Measurements from ENCODE around the gene ESR1.
"Not testable (repeated sequence)": the region's sequence is repeated elsewhere in the genome, so short reads cannot be mapped to it uniquely, and the experiment has no call there.

The ESR1 gene

DNA sequence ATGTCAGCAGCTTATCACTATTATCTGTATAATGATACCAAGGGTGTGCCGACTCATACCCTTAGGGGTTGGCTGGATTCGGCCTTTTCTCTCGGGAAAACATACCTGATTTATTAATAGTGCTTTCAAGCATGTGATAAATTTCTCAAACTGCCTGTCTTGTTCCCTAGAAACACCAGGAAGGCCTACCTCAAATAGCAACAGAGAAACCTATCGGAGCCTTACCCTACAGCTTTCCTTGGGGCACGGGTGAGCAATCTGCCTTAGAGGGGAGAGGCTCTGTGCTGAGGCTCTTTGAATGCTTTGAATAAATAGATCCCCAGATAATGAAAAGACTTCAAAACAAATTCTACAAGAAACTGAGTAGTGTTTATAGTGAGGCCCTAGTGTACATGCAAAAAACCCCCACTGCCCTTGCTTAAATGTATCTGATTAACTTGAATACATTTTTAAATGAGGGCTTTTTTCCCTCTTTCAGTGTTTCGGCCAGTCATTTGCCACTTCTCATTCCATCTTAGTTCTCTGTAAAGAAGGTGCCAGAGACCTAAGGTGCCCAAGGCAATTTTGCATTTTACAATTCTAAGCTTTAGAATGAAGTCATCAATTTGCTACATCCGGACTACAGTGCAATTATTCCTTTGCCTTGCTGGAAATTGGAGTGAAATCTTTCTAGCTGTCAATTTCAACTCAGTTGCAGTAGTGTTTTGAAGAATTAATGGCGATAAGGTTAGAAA, 320.1 kb downstream of the ESR1 start:
- H3K27me3 ChIP-seq (replicated peaks): no peaks in the 10 kb centered on the region
- no peak overlapping the region for H3K4me3 ChIP-seq (ENCODE audit: low read depth, low read length)
- TF ChIP-seq, protein P1, sequence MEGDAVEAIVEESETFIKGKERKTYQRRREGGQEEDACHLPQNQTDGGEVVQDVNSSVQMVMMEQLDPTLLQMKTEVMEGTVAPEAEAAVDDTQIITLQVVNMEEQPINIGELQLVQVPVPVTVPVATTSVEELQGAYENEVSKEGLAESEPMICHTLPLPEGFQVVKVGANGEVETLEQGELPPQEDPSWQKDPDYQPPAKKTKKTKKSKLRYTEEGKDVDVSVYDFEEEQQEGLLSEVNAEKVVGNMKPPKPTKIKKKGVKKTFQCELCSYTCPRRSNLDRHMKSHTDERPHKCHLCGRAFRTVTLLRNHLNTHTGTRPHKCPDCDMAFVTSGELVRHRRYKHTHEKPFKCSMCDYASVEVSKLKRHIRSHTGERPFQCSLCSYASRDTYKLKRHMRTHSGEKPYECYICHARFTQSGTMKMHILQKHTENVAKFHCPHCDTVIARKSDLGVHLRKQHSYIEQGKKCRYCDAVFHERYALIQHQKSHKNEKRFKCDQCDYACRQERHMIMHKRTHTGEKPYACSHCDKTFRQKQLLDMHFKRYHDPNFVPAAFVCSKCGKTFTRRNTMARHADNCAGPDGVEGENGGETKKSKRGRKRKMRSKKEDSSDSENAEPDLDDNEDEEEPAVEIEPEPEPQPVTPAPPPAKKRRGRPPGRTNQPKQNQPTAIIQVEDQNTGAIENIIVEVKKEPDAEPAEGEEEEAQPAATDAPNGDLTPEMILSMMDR (IDR thresholded peaks at IDR 0.05; ENCODE audit: low read depth, low read length, missing control alignments): no peak
- no peak overlapping the region for H3K27ac ChIP-seq
- H3K36me3 ChIP-seq (replicated peaks): peaks cover 16% of the 10 kb centered on the region
- DNase-seq: no peak
- in situ Hi-C loops (cut with HindIII; ENCODE audit: low pct_ligation_motif_present, low sequenced_read_pairs): no loop called here

DNA sequence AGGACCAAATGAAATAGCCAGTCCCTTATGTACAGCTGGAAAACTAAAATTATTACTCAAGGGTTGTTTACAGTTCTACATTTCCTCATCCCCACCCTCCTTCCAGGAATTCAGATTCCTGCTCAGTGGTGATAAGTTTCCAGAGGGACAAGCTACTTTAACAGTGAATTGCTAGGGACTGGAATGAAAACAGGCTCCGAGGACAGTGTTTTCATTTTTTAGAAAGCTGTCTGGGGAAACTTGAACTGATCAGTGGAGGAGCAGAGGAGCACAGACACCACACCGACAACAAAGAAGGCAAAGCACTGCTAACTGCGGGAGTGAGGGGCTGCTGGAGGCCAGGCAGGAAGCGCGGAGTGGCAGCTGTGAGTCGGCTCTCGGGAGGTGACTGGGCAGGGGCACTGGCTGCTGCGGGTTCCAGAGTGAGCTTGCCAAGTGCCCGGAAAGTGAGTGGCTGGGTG, 322.2 kb downstream of the ESR1 start:
- H3K36me3 ChIP-seq (replicated peaks): peaks cover 25% of the 10 kb centered on the region
- in situ Hi-C loops (cut with HindIII; ENCODE audit: low pct_ligation_motif_present, low sequenced_read_pairs): no loop called here
- TF ChIP-seq, protein P1 (IDR thresholded peaks at IDR 0.05; ENCODE audit: low read depth, low read length, missing control alignments): no peak
- DNase-seq: no peak
- no peaks in the 10 kb centered on the region for H3K27me3 ChIP-seq (replicated peaks)
- H3K4me3 ChIP-seq (ENCODE audit: low read depth, low read length): no peak overlapping the region
- H3K27ac ChIP-seq: no peak overlapping the region

DNA sequence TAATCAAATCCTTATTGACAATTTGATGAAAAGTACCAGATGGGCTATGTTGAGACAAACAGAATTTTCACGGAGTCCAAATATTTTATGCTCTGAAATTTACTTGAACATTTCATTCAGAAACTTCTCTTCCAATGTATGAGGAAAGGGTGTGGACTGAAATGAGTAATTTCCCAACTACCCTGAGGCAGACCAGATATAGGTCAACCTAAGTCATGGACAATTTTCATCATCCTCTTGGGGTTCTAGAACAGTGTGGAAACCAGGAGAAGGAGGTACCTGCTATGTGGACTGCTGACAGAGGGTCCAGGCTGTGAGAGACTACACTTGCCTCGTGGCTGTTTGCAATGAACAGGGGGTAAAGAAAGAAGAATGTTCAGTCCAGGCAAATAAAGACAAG, 323.0 kb downstream of the ESR1 start:
- Histone ChIP-seq H3K4me3 (ENCODE audit: low read depth, low read length) (no peak overlapping the region), H3K27ac (no peak overlapping the region), H3K36me3 (replicated peaks) (peaks cover 29% of the 10 kb centered on the region), H3K27me3 (replicated peaks) (no peaks in the 10 kb centered on the region)
- in situ Hi-C loops (cut with HindIII; ENCODE audit: low pct_ligation_motif_present, low sequenced_read_pairs): no loop called here
- TF ChIP-seq, protein P1 (IDR thresholded peaks at IDR 0.05; ENCODE audit: low read depth, low read length, missing control alignments): no peak
- DNase-seq: no peak

DNA sequence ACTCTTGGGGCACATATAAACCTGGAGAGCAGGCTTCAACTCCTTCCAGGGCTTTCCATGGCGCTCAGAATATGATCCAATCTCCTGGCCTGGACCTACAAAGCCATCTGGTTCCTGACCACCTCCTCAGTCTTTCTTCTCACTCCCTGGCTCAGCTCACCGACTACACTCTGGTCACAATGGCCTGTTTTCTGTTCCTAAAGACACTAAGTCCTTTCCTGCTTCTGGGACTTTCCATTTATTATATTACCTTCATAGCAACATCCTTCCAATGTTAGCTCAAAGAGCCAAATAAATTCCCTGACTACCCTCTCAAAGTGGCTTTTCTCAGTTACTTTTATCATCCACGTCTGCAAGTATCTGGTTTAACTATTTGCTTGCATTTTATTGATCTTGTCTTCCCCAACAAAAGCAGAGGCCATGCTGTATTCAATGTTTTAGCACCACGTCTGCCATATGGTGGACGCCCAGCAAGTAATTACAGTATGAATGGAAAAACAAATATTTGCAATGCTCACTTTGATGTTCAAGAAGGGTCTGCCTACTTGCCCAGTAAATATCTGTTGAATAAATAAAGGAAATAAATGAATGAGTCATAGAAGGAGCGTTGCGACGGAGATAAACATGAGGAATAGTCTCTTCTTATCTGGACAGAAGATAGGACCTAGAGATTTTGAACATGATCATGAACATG, 328.4 kb downstream of the ESR1 start:
- TF ChIP-seq, protein P1 (IDR thresholded peaks at IDR 0.05; ENCODE audit: low read depth, low read length, missing control alignments): no peak
- H3K4me3 ChIP-seq (ENCODE audit: low read depth, low read length): no peak overlapping the region
- in situ Hi-C loops (cut with HindIII; ENCODE audit: low pct_ligation_motif_present, low sequenced_read_pairs): no loop called here
- no peak overlapping the region for H3K27ac ChIP-seq
- no peaks in the 10 kb centered on the region for H3K27me3 ChIP-seq (replicated peaks)
- DNase-seq: no peak
- peaks cover 52% of the 10 kb centered on the region for H3K36me3 ChIP-seq (replicated peaks)

DNA sequence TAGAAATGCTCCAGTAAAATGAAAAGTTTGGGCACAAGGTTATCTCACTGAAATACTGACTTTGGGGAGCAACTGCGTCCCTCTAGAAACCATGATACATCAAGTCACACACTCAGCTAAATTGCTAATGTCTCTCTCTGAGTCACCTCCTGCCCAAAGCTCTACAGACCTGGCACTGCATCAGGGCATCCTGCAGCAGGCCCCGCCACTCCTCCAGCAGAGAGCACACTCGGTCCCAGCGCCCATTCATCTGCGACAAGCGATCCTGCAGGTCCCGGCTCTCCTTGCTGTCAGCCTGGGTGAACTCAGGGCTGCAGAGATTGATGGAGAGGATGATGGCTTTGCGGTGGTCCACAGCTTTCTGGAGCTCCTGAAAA, 329.0 kb downstream of the ESR1 start:
- H3K36me3 ChIP-seq (replicated peaks): peaks cover 56% of the 10 kb centered on the region
- no peaks in the 10 kb centered on the region for H3K27me3 ChIP-seq (replicated peaks)
- DNase-seq: no peak
- in situ Hi-C loops (cut with HindIII; ENCODE audit: low pct_ligation_motif_present, low sequenced_read_pairs): no loop called here
- no peak overlapping the region for H3K4me3 ChIP-seq (ENCODE audit: low read depth, low read length)
- TF ChIP-seq, protein P1 (IDR thresholded peaks at IDR 0.05; ENCODE audit: low read depth, low read length, missing control alignments): no peak
- H3K27ac ChIP-seq: no peak overlapping the region

DNA sequence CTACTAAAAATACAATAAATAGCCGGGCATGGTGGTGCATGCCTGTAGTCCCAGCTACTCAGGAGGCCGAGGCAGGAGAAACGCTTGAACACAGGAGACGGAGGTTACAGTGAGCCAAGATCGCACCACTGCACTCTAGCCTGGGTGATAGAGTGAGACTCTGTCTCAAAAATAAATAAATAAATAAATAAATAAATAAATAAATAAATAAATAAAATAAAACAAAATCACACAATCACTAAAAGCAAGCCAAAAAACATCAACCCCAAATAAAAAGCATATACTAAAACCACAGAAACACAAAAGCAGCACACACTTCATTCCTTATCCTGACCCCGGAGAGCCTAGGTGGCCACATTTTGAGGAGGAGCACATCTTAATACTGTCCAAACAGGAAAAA, 330.9 kb downstream of the ESR1 start:
- DNase-seq; in situ Hi-C loops (cut with HindIII; ENCODE audit: low pct_ligation_motif_present, low sequenced_read_pairs); H3K27ac ChIP-seq; H3K4me3 ChIP-seq (ENCODE audit: low read depth, low read length); H3K27me3 ChIP-seq (replicated peaks): not testable (repeated sequence)
- H3K36me3 ChIP-seq (replicated peaks): peaks cover 48% of the 10 kb centered on the region

Measured in brain microvascular endothelial cell (primary cell).